ENCODE measurements around the gene VWA8. TPM values are rescaled to one million over a fixed set of nuclear protein-coding genes. Genes with fewer than 3 reads are reported as not detected.

The VWA8 gene
- total and polyA plus RNA-seq, 7 donors: 3.0 to 37.5 (median 24.7) TPM

DNA sequence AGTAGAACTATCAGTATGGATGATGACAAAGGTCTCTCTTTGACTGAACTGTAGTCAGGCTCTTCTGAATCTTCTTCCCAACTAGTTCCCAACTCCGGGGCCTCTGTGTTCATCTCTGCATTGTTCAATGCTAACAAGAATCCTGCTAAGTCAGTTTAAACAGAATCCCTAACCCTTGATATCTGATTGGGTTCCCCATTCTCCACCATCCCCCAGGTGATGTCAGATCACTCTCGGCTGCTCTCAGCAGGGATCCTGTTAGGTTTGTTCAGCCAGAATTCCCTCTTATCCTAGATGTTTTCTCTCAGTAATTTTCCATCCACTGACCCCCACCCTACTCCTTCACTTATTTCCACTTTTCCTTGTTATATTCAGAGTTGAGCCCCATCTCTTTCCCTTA is 280.0 kb downstream of the VWA8 start:
- Histone ChIP-seq H3K9me3 (no peaks in the 10 kb centered on the region), H3K27me3 (no peaks in the 10 kb centered on the region), H3K4me1 (peaks cover 0 to 21% (median 18%) of the 10 kb centered on the region in 4 donors), H3K4me3 (no peak overlapping the region), H3K36me3 (peaks cover 0 to 23% (median 3%) of the 10 kb centered on the region in 4 donors), H3K27ac (no peak overlapping the region)
- DNase-seq: no peak
- intact Hi-C loops (cut with DNase I): no loop called here
- TF ChIP-seq, protein P1, sequence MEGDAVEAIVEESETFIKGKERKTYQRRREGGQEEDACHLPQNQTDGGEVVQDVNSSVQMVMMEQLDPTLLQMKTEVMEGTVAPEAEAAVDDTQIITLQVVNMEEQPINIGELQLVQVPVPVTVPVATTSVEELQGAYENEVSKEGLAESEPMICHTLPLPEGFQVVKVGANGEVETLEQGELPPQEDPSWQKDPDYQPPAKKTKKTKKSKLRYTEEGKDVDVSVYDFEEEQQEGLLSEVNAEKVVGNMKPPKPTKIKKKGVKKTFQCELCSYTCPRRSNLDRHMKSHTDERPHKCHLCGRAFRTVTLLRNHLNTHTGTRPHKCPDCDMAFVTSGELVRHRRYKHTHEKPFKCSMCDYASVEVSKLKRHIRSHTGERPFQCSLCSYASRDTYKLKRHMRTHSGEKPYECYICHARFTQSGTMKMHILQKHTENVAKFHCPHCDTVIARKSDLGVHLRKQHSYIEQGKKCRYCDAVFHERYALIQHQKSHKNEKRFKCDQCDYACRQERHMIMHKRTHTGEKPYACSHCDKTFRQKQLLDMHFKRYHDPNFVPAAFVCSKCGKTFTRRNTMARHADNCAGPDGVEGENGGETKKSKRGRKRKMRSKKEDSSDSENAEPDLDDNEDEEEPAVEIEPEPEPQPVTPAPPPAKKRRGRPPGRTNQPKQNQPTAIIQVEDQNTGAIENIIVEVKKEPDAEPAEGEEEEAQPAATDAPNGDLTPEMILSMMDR (IDR thresholded peaks at IDR 0.05): no peak
- TF ChIP-seq POLR2AphosphoS5 (IDR thresholded peaks at IDR 0.05) (no peak), EP300 (IDR thresholded peaks at IDR 0.05) (no peak), POLR2A (IDR thresholded peaks at IDR 0.05) (no peak)
- WGBS, 2 donors: 98% methylated on average over 2 of the region's 2 CpGs

DNA sequence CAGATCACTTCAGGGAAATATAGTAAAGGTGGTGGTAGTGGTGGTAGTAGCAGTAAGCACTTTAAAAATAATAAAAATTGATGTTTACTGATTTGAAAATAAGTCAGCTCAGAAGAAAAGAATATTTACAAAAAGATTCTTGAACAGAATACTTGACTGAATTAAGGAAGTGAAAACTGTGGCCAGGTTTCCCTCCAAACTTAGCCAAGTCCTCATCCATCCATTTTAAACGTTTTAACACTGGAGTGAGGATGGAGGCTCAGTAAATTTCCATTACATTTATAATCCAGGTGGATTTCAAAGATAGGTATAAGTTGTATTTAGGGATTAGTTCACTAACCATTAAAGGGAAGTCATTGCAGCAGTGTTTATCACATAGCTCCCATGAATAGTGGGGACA is 282.1 kb downstream of the VWA8 start:
- H3K27ac ChIP-seq: peak overlapping the region; percentile 46 to 72 (median 53)
- intact Hi-C loops (cut with DNase I): loop anchor here (10.0 kb wide), 1 partner anchor 146 kb away; no protein-coding TSS in a partner anchor
- no peaks in the 10 kb centered on the region for H3K27me3 ChIP-seq
- H3K36me3 ChIP-seq: peaks cover 0 to 13% (median 1%) of the 10 kb centered on the region in 4 donors
- H3K9me3 ChIP-seq: no peaks in the 10 kb centered on the region
- H3K4me1 ChIP-seq: peaks cover 0 to 21% (median 18%) of the 10 kb centered on the region in 4 donors
- H3K4me3 ChIP-seq: no peak overlapping the region
- TF ChIP-seq, protein P1 (IDR thresholded peaks at IDR 0.05): no peak
- no peak for TF ChIP-seq POLR2A (IDR thresholded peaks at IDR 0.05)
- TF ChIP-seq EP300 (IDR thresholded peaks at IDR 0.05): no peak
- no peak for TF ChIP-seq POLR2AphosphoS5 (IDR thresholded peaks at IDR 0.05)
- WGBS, 2 donors: 44 to 65% methylated on average over 1 of the region's 1 CpG
- DNase-seq: no peak

DNA sequence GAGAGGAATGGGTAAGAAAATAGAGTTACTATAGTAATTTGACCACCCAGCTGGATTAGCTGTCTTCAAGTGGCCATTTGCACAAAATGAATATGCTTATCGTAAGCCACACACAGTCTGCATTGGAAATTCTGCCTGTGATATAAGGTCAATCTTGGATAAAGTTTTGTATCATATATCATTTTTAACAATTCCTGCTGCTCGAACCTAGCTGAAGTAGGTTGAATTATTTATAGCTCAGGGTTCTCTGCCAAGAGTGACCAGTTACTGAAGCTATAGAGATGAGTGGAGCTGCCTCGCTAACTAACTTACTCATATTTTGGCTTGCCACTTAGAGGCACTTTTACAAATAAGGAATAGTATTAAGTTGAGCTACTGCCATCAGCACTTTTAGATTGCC is 282.7 kb downstream of the VWA8 start:
- intact Hi-C loops (cut with DNase I): loop anchor here (10.0 kb wide), 1 partner anchor 147 kb away; no protein-coding TSS in a partner anchor
- Histone ChIP-seq H3K4me1 (peaks cover 0 to 21% (median 18%) of the 10 kb centered on the region in 4 donors), H3K9me3 (no peaks in the 10 kb centered on the region), H3K27me3 (no peaks in the 10 kb centered on the region), H3K36me3 (peaks cover 0 to 7% (median 0%) of the 10 kb centered on the region in 4 donors), H3K27ac (peak overlapping the region; percentile 46 to 72 (median 53)), H3K4me3 (no peak overlapping the region)
- DNase-seq: no peak
- WGBS, 2 donors: 84 to 94% methylated on average over 3 of the region's 3 CpGs
- TF ChIP-seq POLR2A (IDR thresholded peaks at IDR 0.05) (no peak), EP300 (IDR thresholded peaks at IDR 0.05) (no peak), POLR2AphosphoS5 (IDR thresholded peaks at IDR 0.05) (no peak)
- TF ChIP-seq, protein P1 (IDR thresholded peaks at IDR 0.05): no peak

DNA sequence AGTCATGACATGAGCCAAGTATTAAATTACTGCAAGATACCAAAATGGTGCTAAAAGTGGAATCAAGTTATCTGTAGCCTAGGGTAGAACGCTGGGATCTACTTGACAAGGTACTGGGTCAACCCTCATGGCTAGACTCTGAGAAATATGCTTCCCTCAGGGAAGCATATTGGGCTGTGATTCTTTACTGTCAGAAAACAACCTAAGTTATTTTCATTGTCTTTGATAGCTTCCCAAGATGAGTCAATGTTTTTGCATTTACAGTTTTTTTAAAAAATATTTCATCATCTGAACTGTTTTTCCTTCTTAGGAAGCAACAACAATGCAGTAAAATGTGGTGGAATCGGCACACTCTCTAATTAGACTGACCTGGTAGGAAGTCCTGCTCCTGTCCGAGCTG is 285.6 kb downstream of the VWA8 start:
- DNase-seq: no peak
- Histone ChIP-seq H3K4me1 (peaks cover 0 to 21% (median 18%) of the 10 kb centered on the region in 4 donors), H3K4me3 (no peak overlapping the region), H3K27me3 (no peaks in the 10 kb centered on the region), H3K36me3 (no peaks in the 10 kb centered on the region), H3K9me3 (no peaks in the 10 kb centered on the region), H3K27ac (peak overlapping the region in 1 of 4 donors; percentile 4)
- TF ChIP-seq EP300 (IDR thresholded peaks at IDR 0.05): no peak
- TF ChIP-seq POLR2AphosphoS5 (IDR thresholded peaks at IDR 0.05): no peak
- TF ChIP-seq POLR2A (IDR thresholded peaks at IDR 0.05): no peak
- intact Hi-C loops (cut with DNase I): loop anchor here (10.0 kb wide), 1 partner anchor 149 kb away; no protein-coding TSS in a partner anchor
- WGBS, 2 donors: 96 to 98% methylated on average over 3 of the region's 3 CpGs

DNA sequence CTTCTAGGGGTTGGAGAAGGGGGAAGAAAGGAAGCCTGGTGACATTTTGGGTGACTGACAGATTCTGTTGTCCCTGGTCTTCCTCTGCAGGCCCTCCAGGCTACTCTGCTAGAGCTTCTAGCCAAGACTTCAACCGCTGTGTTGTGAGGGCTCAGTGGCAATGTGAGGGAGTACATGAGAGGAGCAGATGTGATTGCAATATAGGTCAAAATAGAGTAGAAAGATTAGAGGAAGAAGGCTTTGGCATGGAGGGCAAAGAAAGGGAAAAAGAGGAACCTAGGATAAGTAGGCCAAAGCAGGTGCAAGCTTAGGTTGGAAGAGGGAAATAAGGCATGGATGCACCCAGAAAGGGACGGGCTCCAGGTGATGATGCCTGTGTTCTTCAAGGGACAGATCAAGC is 286.7 kb downstream of the VWA8 start:
- Histone ChIP-seq H3K9me3 (no peaks in the 10 kb centered on the region), H3K4me3 (no peak overlapping the region), H3K27me3 (no peaks in the 10 kb centered on the region), H3K36me3 (no peaks in the 10 kb centered on the region), H3K4me1 (peaks cover 0 to 15% (median 13%) of the 10 kb centered on the region in 4 donors), H3K27ac (no peak overlapping the region)
- DNase-seq: no peak
- WGBS, 2 donors: 45 to 46% methylated on average over 2 of the region's 2 CpGs
- intact Hi-C loops (cut with DNase I): loop anchor here (10.0 kb wide), 1 partner anchor 151 kb away; no protein-coding TSS in a partner anchor
- TF ChIP-seq, protein P1 (IDR thresholded peaks at IDR 0.05): no peak
- TF ChIP-seq POLR2A (IDR thresholded peaks at IDR 0.05) (no peak), POLR2AphosphoS5 (IDR thresholded peaks at IDR 0.05) (no peak), EP300 (IDR thresholded peaks at IDR 0.05) (no peak)
